IMR-90 (cell line): ENCODE data around the gene SBF2.

Experiments used
- BHLHE40 ChIP-seq: fragments of 150-350 bp; IDR thresholded peaks from 2 replicates; pipeline ENCODE4 v1.6.1; 2016; ENCODE audit warnings: mild to moderate bottlenecking, low read depth, low read length
- CHD1 ChIP-seq: IDR thresholded peaks from 2 replicates; pipeline ENCODE4 v1.6.1; 2012; ENCODE audit warnings: low read depth, low read length, improper control_type of control experiment
- ELK1 ChIP-seq: fragments of 150-350 bp; IDR thresholded peaks from 2 replicates; pipeline ENCODE4 v1.6.1; 2016; ENCODE audit warnings: low read depth, mild to moderate bottlenecking, low read length, moderate library complexity, borderline replicate concordance
- FOS ChIP-seq: fragments of 150-350 bp; IDR thresholded peaks from 2 replicates; pipeline ENCODE4 v1.6.1; 2016; ENCODE audit warnings: low read depth, low read length
- MAFK ChIP-seq: IDR thresholded peaks from 2 replicates; pipeline ENCODE4 v1.6.1; 2012; ENCODE audit warnings: low read depth, low read length, improper control_type of control experiment
- MAZ ChIP-seq: IDR thresholded peaks from 2 replicates; pipeline ENCODE4 v1.6.1; 2012; ENCODE audit warnings: low read depth, mild to moderate bottlenecking, low read length, improper control_type of control experiment, moderate library complexity, borderline replicate concordance
- MXI1 ChIP-seq: IDR thresholded peaks from 2 replicates; pipeline ENCODE4 v1.6.1; 2012; ENCODE audit warnings: low read depth, mild to moderate bottlenecking, low read length, moderate library complexity, borderline replicate concordance
- POLR2A ChIP-seq: IDR thresholded peaks from 2 replicates; pipeline ENCODE4 v1.6.1; 2012; ENCODE audit warnings: mild to moderate bottlenecking, low read depth, low read length
- RAD21 ChIP-seq: IDR thresholded peaks from 2 replicates; pipeline ENCODE4 v1.6.1; 2012; ENCODE audit warnings: low read length, improper control_type of control experiment
- RCOR1 ChIP-seq: IDR thresholded peaks from 2 replicates; pipeline ENCODE4 v1.6.1; 2012; ENCODE audit warnings: mild to moderate bottlenecking, low read length, improper control_type of control experiment; ENCODE audit not compliant: insufficient replicate concordance
- RFX5 ChIP-seq: IDR thresholded peaks from 2 replicates; pipeline ENCODE4 v1.8.0; 2012; ENCODE audit warnings: low read depth, mild to moderate bottlenecking, low read length, moderate library complexity
- SMC3 ChIP-seq: fragments of 150-350 bp; IDR thresholded peaks from 2 replicates; pipeline ENCODE4 v1.6.1; 2016; ENCODE audit warnings: low read depth, mild to moderate bottlenecking, antibody characterized with exemption, low read length, moderate library complexity
- TF ChIP-seq, protein P1 (sequence below): conservative IDR thresholded peaks from 2 replicates; pipeline ENCODE4 v1.5.1; 2012; ENCODE audit warnings: mild to moderate bottlenecking, low read depth, low read length, improper control_type of control experiment

GRCh38 chr11:10211470-10211869, 82.5 kb downstream of the SBF2 start:
- TF ChIP-seq BHLHE40, result no peak
- TF ChIP-seq RCOR1, result no peak
- TF ChIP-seq, protein P1, sequence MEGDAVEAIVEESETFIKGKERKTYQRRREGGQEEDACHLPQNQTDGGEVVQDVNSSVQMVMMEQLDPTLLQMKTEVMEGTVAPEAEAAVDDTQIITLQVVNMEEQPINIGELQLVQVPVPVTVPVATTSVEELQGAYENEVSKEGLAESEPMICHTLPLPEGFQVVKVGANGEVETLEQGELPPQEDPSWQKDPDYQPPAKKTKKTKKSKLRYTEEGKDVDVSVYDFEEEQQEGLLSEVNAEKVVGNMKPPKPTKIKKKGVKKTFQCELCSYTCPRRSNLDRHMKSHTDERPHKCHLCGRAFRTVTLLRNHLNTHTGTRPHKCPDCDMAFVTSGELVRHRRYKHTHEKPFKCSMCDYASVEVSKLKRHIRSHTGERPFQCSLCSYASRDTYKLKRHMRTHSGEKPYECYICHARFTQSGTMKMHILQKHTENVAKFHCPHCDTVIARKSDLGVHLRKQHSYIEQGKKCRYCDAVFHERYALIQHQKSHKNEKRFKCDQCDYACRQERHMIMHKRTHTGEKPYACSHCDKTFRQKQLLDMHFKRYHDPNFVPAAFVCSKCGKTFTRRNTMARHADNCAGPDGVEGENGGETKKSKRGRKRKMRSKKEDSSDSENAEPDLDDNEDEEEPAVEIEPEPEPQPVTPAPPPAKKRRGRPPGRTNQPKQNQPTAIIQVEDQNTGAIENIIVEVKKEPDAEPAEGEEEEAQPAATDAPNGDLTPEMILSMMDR, result no peak
- no peak for TF ChIP-seq ELK1
- TF ChIP-seq POLR2A, result no peak
- TF ChIP-seq RAD21, result no peak
- no peak for TF ChIP-seq MXI1
- no peak for TF ChIP-seq FOS
- TF ChIP-seq SMC3, result no peak
- TF ChIP-seq RFX5, result no peak
- no peak for TF ChIP-seq CHD1
- TF ChIP-seq MAFK, result no peak
- no peak for TF ChIP-seq MAZ
